HEK293T (cell line): ENCODE results near the gene DCN.

Experiments used
- CTCF ChIA-PET: fragments of 350-600 bp; formaldehyde crosslinking; extraction: SDS; loops from one replicate; lab custom pipeline; 2021; ENCODE audit warnings: antibody characterized with exemption, inconsistent platforms; lab: Yijun Ruan, JAX
- POLR2A ChIA-PET: fragments of 350-600 bp; formaldehyde crosslinking; extraction: SDS; loops from one replicate; lab custom pipeline; 2020; ENCODE audit warnings: antibody characterized with exemption, inconsistent platforms; lab: Yijun Ruan, JAX
- DNase-seq: peaks from one replicate; pipeline ENCODE4 v3.0.0; 2012; ENCODE audit warnings: mixed read lengths; ENCODE audit errors: extremely low spot score
- ARNT ChIP-seq: fragments of 450-650 bp; IDR thresholded peaks from 2 replicates; pipeline ENCODE4 v1.6.1; 2017; ENCODE audit warnings: mild to moderate bottlenecking
- BHLHE40 ChIP-seq: fragments of 450-650 bp; IDR thresholded peaks from 2 replicates; pipeline ENCODE4 v1.6.1; 2016; ENCODE audit warnings: mild to moderate bottlenecking, moderate library complexity, borderline replicate concordance
- CTBP1 ChIP-seq: fragments of 450-650 bp; IDR thresholded peaks from 2 replicates; pipeline ENCODE4 v1.6.1; 2016; ENCODE audit warnings: borderline replicate concordance
- ELF4 ChIP-seq: fragments of 450-650 bp; IDR thresholded peaks from 2 replicates; pipeline ENCODE4 v1.6.1; 2017; ENCODE audit warnings: antibody characterized with exemption
- FOXA1 ChIP-seq: fragments of 450-650 bp; IDR thresholded peaks from 2 replicates; pipeline ENCODE4 v1.6.1; 2016; ENCODE audit warnings: mild to moderate bottlenecking
- FOXK2 ChIP-seq: fragments of 450-650 bp; IDR thresholded peaks from 2 replicates; pipeline ENCODE4 v1.6.1; 2016; ENCODE audit warnings: mild to moderate bottlenecking
- FOXM1 ChIP-seq: fragments of 450-650 bp; IDR thresholded peaks from 2 replicates; pipeline ENCODE4 v1.6.1; 2017; ENCODE audit warnings: mild to moderate bottlenecking, borderline replicate concordance
- HDGF ChIP-seq: fragments of 450-650 bp; IDR thresholded peaks from 2 replicates; pipeline ENCODE4 v1.6.1; 2017; ENCODE audit warnings: antibody characterized with exemption, borderline replicate concordance
- L3MBTL2 ChIP-seq: fragments of 450-650 bp; conservative IDR thresholded peaks from 2 replicates; pipeline ENCODE4 v1.6.1; 2016; ENCODE audit warnings: mild to moderate bottlenecking
- LEF1 ChIP-seq: fragments of 450-650 bp; IDR thresholded peaks from 2 replicates; pipeline ENCODE4 v1.6.1; 2017; ENCODE audit warnings: mild to moderate bottlenecking, borderline replicate concordance
- NFRKB ChIP-seq: fragments of 450-650 bp; IDR thresholded peaks from 2 replicates; pipeline ENCODE4 v1.6.1; 2016; ENCODE audit warnings: mild to moderate bottlenecking, moderate library complexity
- PKNOX1 ChIP-seq: fragments of 450-650 bp; IDR thresholded peaks from 2 replicates; pipeline ENCODE4 v1.6.1; 2016
- SP1 ChIP-seq: fragments of 450-650 bp; IDR thresholded peaks from 2 replicates; pipeline ENCODE4 v1.6.1; 2017
- SUZ12 ChIP-seq: fragments of 450-650 bp; IDR thresholded peaks from 2 replicates; pipeline ENCODE4 v1.6.1; 2016; ENCODE audit warnings: mild to moderate bottlenecking
- TARDBP ChIP-seq: fragments of 450-650 bp; IDR thresholded peaks from 2 replicates; pipeline ENCODE4 v1.6.1; 2016
- ZNF384 ChIP-seq: fragments of 450-650 bp; IDR thresholded peaks from 2 replicates; pipeline ENCODE4 v1.6.1; 2016

The DCN gene

GRCh38 chr12:91106283-91106682 is 76.3 kb downstream of the DCN start:
- no peak for TF ChIP-seq LEF1
- no peak for TF ChIP-seq L3MBTL2
- TF ChIP-seq HDGF: no peak
- TF ChIP-seq ZNF384: no peak
- TF ChIP-seq ARNT: no peak
- TF ChIP-seq PKNOX1: no peak
- no peak for TF ChIP-seq FOXK2
- no peak for TF ChIP-seq FOXA1
- no peak for TF ChIP-seq SP1
- no peak for TF ChIP-seq CTBP1
- TF ChIP-seq NFRKB: no peak
- no peak for TF ChIP-seq ELF4
- TF ChIP-seq SUZ12: no peak
- CTCF ChIA-PET: no interaction called here
- POLR2A ChIA-PET: no interaction called here
- no peak for DNase-seq

- ChIA-PET CTCF (no interaction called here), POLR2A (no interaction called here)
- no peak for DNase-seq
- no peak for TF ChIP-seq ARNT
- TF ChIP-seq ELF4: no peak
- TF ChIP-seq NFRKB: no peak
- TF ChIP-seq PKNOX1: no peak
- TF ChIP-seq TARDBP: no peak
- no peak for TF ChIP-seq SP1
- TF ChIP-seq HDGF: no peak
- TF ChIP-seq FOXK2: no peak
- TF ChIP-seq FOXM1: no peak
- TF ChIP-seq SUZ12: no peak
- no peak for TF ChIP-seq ZNF384
- TF ChIP-seq CTBP1: no peak
- no peak for TF ChIP-seq BHLHE40
- no peak for TF ChIP-seq FOXA1
- no peak for TF ChIP-seq LEF1
- no peak for TF ChIP-seq L3MBTL2
These were observed 76.8 kb downstream of the DCN start for GRCh38 chr12:91105807-91106206.

- no peak for DNase-seq
- ChIA-PET POLR2A (no interaction called here), CTCF (interaction anchor here (0.5 kb wide), 1 partner anchor 578 kb away, joined by 3 read pairs; no protein-coding TSS in a partner anchor)
- TF ChIP-seq FOXM1: no peak
- no peak for TF ChIP-seq BHLHE40
- no peak for TF ChIP-seq SP1
- TF ChIP-seq FOXA1: no peak
- TF ChIP-seq CTBP1: no peak
- TF ChIP-seq ELF4: no peak
- no peak for TF ChIP-seq L3MBTL2
- TF ChIP-seq SUZ12: no peak
- no peak for TF ChIP-seq FOXK2
- no peak for TF ChIP-seq NFRKB
- no peak for TF ChIP-seq ARNT
- no peak for TF ChIP-seq PKNOX1
- TF ChIP-seq ZNF384: no peak
- TF ChIP-seq LEF1: no peak
- no peak for TF ChIP-seq TARDBP
- no peak for TF ChIP-seq HDGF
These were observed 77.7 kb downstream of the DCN start for GRCh38 chr12:91104812-91105466.

- TF ChIP-seq NFRKB (no peak), ELF4 (no peak), FOXA1 (no peak)
- ChIA-PET CTCF (no interaction called here), POLR2A (no interaction called here)
- no peak for DNase-seq
These were observed 79.0 kb downstream of the DCN start for GRCh38 chr12:91103624-91104023.

GRCh38 chr12:91103101-91103500 is 79.5 kb downstream of the DCN start:
- ChIA-PET CTCF (no interaction called here), POLR2A (no interaction called here)
- TF ChIP-seq NFRKB (no peak), ARNT (no peak), TARDBP (no peak), LEF1 (no peak), FOXK2 (no peak), SP1 (no peak), L3MBTL2 (no peak), BHLHE40 (no peak), PKNOX1 (no peak), FOXM1 (no peak)
- DNase-seq: no peak

GRCh38 chr12:91100906-91101305 is 81.7 kb downstream of the DCN start:
- no peak for TF ChIP-seq FOXK2
- no peak for TF ChIP-seq ZNF384
- no peak for TF ChIP-seq TARDBP
- TF ChIP-seq PKNOX1: no peak
- TF ChIP-seq CTBP1: no peak
- TF ChIP-seq HDGF: no peak
- TF ChIP-seq ARNT: no peak
- TF ChIP-seq SP1: no peak
- no peak for TF ChIP-seq FOXA1
- ChIA-PET CTCF (no interaction called here), POLR2A (no interaction called here)
- no peak for DNase-seq
